Common myeloid progenitor, CD34-positive (primary cell): ENCODE results near the gene LASP1NB.

Experiments used
- CTCF ChIA-PET: fragments of 350-600 bp; sonication (Branson Sonifier 250); formaldehyde crosslinking; loops from one replicate; lab custom pipeline; 2021; ENCODE audit warnings: antibody characterized with exemption; lab: Charles Lee
- POLR2A ChIA-PET: fragments of 350-600 bp; sonication (Branson Sonifier 250); formaldehyde crosslinking; loops from one replicate; lab custom pipeline; 2021; ENCODE audit warnings: antibody characterized with exemption; lab: Charles Lee
- DNase-seq, 3 donors: peaks; one replicate each; pipeline versions ENCODE4 v3.0.0 to v3.0.0-alpha.2; 2013
- H3K27ac ChIP-seq, 2 experiments: 1 replicate in 1 of 2; 2 replicates in 1 of 2; pipeline ENCODE4 v1.7.0; 2013; ENCODE audit warnings: inconsistent platforms in 2 of 2, low read length in 2 of 2, mild to moderate bottlenecking in 2 of 2, low read depth in 1 of 2, moderate library complexity in 1 of 2; ENCODE audit not compliant: severe bottlenecking in 2 of 2, insufficient read depth in 1 of 2, poor library complexity in 1 of 2
- H3K27me3 ChIP-seq, 5 experiments: replicated peaks in 2 of 5; 1 replicate in 3 of 5; 2 replicates in 2 of 5; pipeline versions ENCODE4 v1.6.1 to v1.7.0; 2013; ENCODE audit warnings: low read length in 4 of 5, mild to moderate bottlenecking in 2 of 5, moderate library complexity in 2 of 5, inconsistent platforms in 1 of 5; ENCODE audit not compliant: insufficient read depth in 5 of 5, control insufficient read depth in 4 of 5
- H3K36me3 ChIP-seq, 4 experiments: 1 replicate in 2 of 4; 2 replicates in 2 of 4; pipeline versions ENCODE4 v1.6.1 to v1.7.0; 2013; ENCODE audit warnings: low read length in 3 of 4, control low read depth in 1 of 4, mild to moderate bottlenecking in 1 of 4; ENCODE audit not compliant: control insufficient read depth in 4 of 4, insufficient read depth in 4 of 4
- H3K4me1 ChIP-seq, 4 experiments: 1 replicate in 3 of 4; 2 replicates in 1 of 4; pipeline versions ENCODE4 v1.6.1 to v1.7.1; 2013; ENCODE audit warnings: low read length in 3 of 4, mild to moderate bottlenecking in 3 of 4, control low read depth in 1 of 4, inconsistent platforms in 1 of 4, moderate library complexity in 1 of 4; ENCODE audit not compliant: control insufficient read depth in 4 of 4, insufficient read depth in 4 of 4; ENCODE audit errors: control extremely low read depth in 1 of 4
- H3K4me3 ChIP-seq, 7 experiments: 1 replicate in 4 of 7; 2 replicates in 3 of 7; pipeline versions ENCODE4 v1.5.1 to v1.7.0; 2013; ENCODE audit warnings: mild to moderate bottlenecking in 7 of 7, low read length in 6 of 7, moderate library complexity in 6 of 7, inconsistent platforms in 2 of 7, low read depth in 2 of 7, control low read depth in 1 of 7; ENCODE audit not compliant: insufficient read depth in 4 of 7, control insufficient read depth in 1 of 7; ENCODE audit errors: extremely low read depth in 1 of 7
- H3K9me3 ChIP-seq, 5 experiments: 1 replicate in 4 of 5; 2 replicates in 1 of 5; pipeline versions ENCODE4 v1.6.1 to v1.7.1; 2013; ENCODE audit warnings: low read length in 4 of 5, mild to moderate bottlenecking in 2 of 5, inconsistent platforms in 1 of 5, low read depth in 1 of 5, moderate library complexity in 1 of 5; ENCODE audit not compliant: control insufficient read depth in 4 of 5, insufficient read depth in 2 of 5; ENCODE audit errors: control extremely low read depth in 1 of 5
- WGBS: methylation state at CpG from one replicate; pipeline ENCODE4 v1.1.5; 2013; ENCODE audit not compliant: insufficient coverage; 5-methylcytosine and 5-hydroxymethylcytosine counted together

Gene LASP1NB

GRCh38 chr17:38898812-38899348, 26.5 kb upstream of the LASP1NB start:
- DNase-seq: peak; percentile 55 to 86 (median 81)
- H3K4me3 ChIP-seq: peak overlapping the region in 4 of 7 experiments; percentile 32 to 48 (median 42)
- ChIA-PET POLR2A (interaction anchor here (1.0 to 2.4 kb wide), 3 partner anchors 8 to 29 kb away, joined by 3 to 12 read pairs (median 4); partner anchors contain the start of gene LASP1), CTCF (interaction anchor here (0.6 to 2.6 kb wide), 8 partner anchors 9 to 1412 kb away, joined by 3 to 7 read pairs (median 4); partner anchors contain the start of gene LASP1)
- H3K4me1 ChIP-seq: peaks cover 13 to 69% (median 47%) of the 10 kb centered on the region in 4 experiments
- no peaks in the 10 kb centered on the region for H3K27me3 ChIP-seq
- 40% methylated on average over 3 of the region's 11 CpGs for WGBS
- H3K9me3 ChIP-seq: no peaks in the 10 kb centered on the region
- peaks cover 2 to 45% (median 30%) of the 10 kb centered on the region in 4 experiments for H3K36me3 ChIP-seq
- H3K27ac ChIP-seq: peak overlapping the region; percentile 54 to 76

GRCh38 chr17:38899421-38899820, 26.0 kb upstream of the LASP1NB start:
- ChIA-PET POLR2A (interaction anchor here (0.6 to 2.4 kb wide), 3 partner anchors 17 to 30 kb away, joined by 4 to 12 read pairs (median 4); partner anchors contain the start of gene LASP1), CTCF (interaction anchor here (0.6 to 2.6 kb wide), 3 partner anchors 18 to 1411 kb away, joined by 3 to 7 read pairs (median 5); no protein-coding TSS in a partner anchor)
- H3K4me1 ChIP-seq: peaks cover 13 to 64% (median 46%) of the 10 kb centered on the region in 4 experiments
- DNase-seq: peak in 1 of 3 donors; percentile 19
- peak overlapping the region in 1 of 7 experiments; percentile 45 for H3K4me3 ChIP-seq
- peak overlapping the region in 1 of 2 experiments; percentile 76 for H3K27ac ChIP-seq
- 83% methylated on average over 2 of the region's 5 CpGs for WGBS
- H3K36me3 ChIP-seq: peaks cover 2 to 43% (median 29%) of the 10 kb centered on the region in 4 experiments
- H3K27me3 ChIP-seq: no peaks in the 10 kb centered on the region
- H3K9me3 ChIP-seq: no peaks in the 10 kb centered on the region

- DNase-seq: peak in 2 of 3 donors; percentile 55 to 67
- CTCF ChIA-PET: interaction anchor here (0.9 to 2.6 kb wide), 10 partner anchors 13 to 272 kb away, joined by 3 to 8 read pairs (median 4); partner anchors contain the start of genes LASP1 and LASP1NB
- Histone ChIP-seq H3K36me3 (peaks cover 2 to 35% (median 27%) of the 10 kb centered on the region in 4 experiments), H3K4me1 (peaks cover 13 to 61% (median 45%) of the 10 kb centered on the region in 4 experiments), H3K27ac (no peak overlapping the region), H3K9me3 (no peaks in the 10 kb centered on the region), H3K4me3 (peak overlapping the region in 1 of 7 experiments; percentile 8), H3K27me3 (no peaks in the 10 kb centered on the region)
- WGBS: 56% methylated on average over 7 of the region's 10 CpGs
- POLR2A ChIA-PET: interaction anchor here (0.9 to 1.3 kb wide), 2 partner anchors 10 to 31 kb away, joined by 4 read pairs; partner anchors contain the start of gene LASP1
These were observed 24.3 kb upstream of the LASP1NB start for GRCh38 chr17:38900978-38901656.

DNA sequence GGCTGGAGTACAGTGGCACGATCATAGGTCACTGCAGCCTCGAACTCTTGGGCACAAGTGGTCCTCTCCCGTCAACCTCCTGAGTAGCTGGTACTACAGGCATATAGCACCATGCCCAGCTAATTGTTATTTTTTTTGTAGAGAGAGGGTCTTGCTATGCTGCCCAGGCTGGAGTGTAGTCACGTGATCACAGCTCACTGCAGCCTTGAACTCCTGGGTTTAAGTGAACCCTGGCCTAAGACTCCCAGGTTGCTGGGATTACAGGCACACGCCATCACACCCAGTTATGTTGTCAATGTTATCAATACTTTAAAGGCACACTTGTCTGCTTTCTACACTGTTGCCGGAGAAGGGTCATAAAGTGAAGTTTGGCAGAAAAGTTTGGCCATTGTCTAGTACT, 22.0 kb upstream of the LASP1NB start:
- Histone ChIP-seq H3K27me3 (no peaks in the 10 kb centered on the region), H3K9me3 (no peaks in the 10 kb centered on the region), H3K27ac (no peak overlapping the region), H3K4me3 (no peak overlapping the region), H3K4me1 (peaks cover 10 to 50% (median 26%) of the 10 kb centered on the region in 4 experiments), H3K36me3 (peaks cover 0 to 35% (median 20%) of the 10 kb centered on the region in 4 experiments)
- DNase-seq: no peak
- ChIA-PET POLR2A (no interaction called here), CTCF (interaction anchor here (0.9 to 1.5 kb wide), 2 partner anchors 10 to 18 kb away, joined by 3 read pairs; no protein-coding TSS in a partner anchor)
- WGBS: 95% methylated on average over 4 of the region's 6 CpGs

DNA sequence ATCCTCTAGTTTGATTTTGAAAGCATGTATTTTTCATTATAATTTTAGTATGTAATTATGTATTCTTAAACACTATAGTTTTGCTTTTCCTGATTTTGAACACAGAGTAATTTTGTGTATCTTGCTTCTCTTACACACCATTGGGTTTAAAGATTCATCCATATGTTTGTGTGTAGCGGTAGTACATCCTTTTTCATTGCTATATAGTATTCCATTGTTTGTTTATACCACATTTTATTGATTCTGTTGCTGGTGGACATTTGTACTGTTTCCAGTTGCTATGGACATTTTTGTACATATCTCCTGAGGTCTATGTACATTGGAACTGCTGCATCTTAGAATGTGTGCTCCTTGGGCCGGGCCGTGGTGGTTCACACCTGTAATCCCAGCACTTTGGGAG, 20.5 kb upstream of the LASP1NB start:
- Histone ChIP-seq H3K27me3 (no peaks in the 10 kb centered on the region), H3K9me3 (no peaks in the 10 kb centered on the region), H3K4me1 (peaks cover 7 to 35% (median 13%) of the 10 kb centered on the region in 4 experiments), H3K4me3 (no peak overlapping the region), H3K27ac (no peak overlapping the region), H3K36me3 (peaks cover 0 to 46% (median 26%) of the 10 kb centered on the region in 4 experiments)
- 84% methylated on average over 2 of the region's 3 CpGs for WGBS
- ChIA-PET POLR2A (no interaction called here), CTCF (no interaction called here)
- no peak for DNase-seq

DNA sequence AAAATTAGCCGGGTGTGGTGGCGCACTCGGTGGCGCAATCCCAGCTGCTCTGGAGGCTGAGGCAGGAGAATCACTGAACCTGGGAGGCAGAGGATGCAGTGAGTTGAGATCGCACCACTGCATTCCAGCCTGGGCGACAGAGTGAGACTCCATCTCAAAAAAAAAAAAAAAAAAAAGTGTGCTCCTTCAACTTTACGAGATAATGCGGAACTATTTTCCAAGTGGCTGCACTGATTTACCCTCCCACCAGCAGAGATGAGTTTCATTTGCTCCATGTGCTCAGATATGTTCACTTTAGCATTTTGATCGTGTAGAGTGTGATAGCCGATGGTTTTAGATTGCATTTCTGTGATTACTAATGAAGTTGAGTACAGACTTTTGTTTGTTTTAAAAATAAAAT, 20.0 kb upstream of the LASP1NB start:
- Histone ChIP-seq H3K27ac (no peak overlapping the region), H3K4me1 (peaks cover 7 to 30% (median 13%) of the 10 kb centered on the region in 4 experiments), H3K36me3 (peaks cover 0 to 51% (median 29%) of the 10 kb centered on the region in 4 experiments), H3K9me3 (no peaks in the 10 kb centered on the region), H3K27me3 (no peaks in the 10 kb centered on the region), H3K4me3 (no peak overlapping the region)
- no peak for DNase-seq
- 100% methylated on average over 2 of the region's 10 CpGs for WGBS
- ChIA-PET CTCF (interaction anchor here (2.3 to 2.4 kb wide), 2 partner anchors 10 to 11 kb away, joined by 7 to 9 read pairs; no protein-coding TSS in a partner anchor), POLR2A (no interaction called here)
